CD1c-positive myeloid dendritic cell (primary cell): ENCODE results near the gene SLC44A5.

Source experiments
- DNase-seq: peaks from one replicate; pipeline ENCODE4 v3.0.0-alpha.2; 2016; ENCODE audit errors: extremely low spot score

Gene SLC44A5

GRCh38 chr1:75588779-75589475, 22.0 kb downstream of the SLC44A5 start:
- no peak for DNase-seq

- DNase-seq, result no peak
Observed at GRCh38 chr1:75587692-75588091, 23.2 kb downstream of the SLC44A5 start.

- DNase-seq, result no peak
Observed at GRCh38 chr1:75583282-75583681, 27.6 kb downstream of the SLC44A5 start.

DNA sequence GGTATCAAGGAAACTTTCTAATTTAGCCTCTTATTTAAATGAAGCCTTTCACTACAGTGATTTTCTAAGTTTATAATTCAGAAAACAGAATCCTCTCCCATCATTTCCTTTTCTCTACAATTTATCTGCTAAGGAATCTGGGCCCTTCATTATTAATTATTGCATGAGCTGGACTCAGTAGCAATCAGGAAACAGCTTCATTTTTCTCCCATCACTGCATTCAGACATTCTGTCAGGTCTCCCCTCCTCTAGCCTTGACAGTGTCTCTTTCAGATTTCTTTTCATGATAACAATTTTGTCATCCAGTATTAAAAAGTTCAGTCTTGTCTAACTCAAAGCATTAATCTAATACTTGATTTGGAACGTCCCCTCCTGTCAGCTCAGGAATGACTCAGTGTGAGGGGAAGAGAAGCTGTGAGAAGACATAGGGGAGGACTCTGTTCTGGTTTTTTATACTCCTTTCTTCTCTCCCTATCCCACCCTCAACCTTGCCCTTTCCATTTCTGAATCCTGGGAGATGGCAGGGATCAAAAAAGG, 28.1 kb downstream of the SLC44A5 start:
- no peak for DNase-seq

DNA sequence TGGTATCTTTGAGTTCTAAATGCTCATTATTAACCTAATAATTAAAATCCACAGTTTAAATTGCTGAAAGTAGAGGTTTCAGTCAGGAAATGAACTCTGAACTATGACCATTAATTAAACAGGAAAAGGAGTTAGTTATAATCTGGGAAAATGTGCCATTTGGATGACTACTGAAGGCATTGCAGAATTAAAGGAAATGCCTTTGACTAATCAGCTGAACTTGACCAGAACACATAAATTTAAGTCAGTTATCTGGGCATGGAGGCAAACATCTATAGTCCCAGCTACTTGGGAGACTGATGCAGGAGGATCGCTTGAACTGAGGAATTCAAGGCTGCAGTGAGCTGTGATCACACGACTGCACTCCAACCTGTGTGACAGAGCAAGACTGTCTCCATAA, 31.9 kb downstream of the SLC44A5 start:
- DNase-seq, result no peak

DNA sequence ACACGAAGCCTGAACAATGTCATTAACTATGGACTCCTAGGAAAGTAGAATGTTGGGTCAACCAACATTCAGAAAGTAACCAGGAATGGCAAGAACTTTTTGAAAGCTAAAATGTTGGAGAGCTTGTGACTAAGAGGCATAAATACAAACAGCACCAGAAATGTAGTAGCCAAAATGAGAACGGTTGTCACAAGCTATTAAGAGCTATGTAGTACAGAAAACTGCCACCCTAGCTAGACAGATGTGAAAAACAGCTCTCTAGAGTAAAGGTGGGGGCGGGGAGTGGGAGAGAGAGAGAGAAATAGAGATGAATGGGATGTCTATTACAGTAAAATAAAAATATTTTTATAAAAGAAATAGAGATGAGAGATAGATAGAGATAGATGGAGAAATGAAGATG, 35.1 kb downstream of the SLC44A5 start:
- no peak for DNase-seq

GRCh38 chr1:75567191-75567590, 43.7 kb downstream of the SLC44A5 start:
- no peak for DNase-seq

GRCh38 chr1:75559800-75560199, 51.1 kb downstream of the SLC44A5 start:
- DNase-seq, result no peak

DNA sequence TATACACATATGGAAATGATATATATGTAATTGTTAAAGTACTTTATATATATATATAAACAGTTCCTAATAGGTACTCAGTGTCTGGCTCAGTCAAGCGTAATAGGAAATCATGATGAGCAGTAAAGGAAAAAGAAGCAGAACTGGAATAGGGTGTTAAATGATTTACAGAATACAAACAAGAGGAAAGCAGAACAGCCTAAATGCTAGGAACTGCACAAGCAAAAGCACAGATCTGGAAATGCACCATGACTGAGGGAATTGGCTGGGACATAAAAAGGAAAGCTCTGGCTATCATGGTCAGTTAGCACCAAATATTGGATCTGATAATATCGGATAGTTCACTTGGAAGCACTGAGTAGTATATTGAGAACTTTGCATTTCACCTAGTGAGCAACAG, 51.8 kb downstream of the SLC44A5 start:
- no peak for DNase-seq

DNA sequence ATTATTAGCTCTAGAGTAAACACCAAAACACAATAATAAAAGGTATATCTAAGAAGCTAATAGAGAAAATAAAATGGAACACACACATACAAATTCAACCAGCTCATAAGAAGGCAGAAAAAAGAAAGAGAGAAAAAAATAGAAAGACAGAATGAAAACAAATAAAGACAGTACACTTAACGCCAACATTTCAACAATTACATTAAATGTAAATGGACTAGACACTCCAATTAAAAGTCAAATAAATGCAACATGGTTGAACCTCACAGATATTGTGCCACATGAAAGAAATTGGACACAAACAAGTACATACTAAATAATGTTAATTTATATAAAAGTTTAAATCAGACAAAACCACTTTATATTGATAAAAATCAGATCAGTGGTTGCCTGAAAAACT, 56.0 kb downstream of the SLC44A5 start:
- no peak for DNase-seq

- no peak for DNase-seq
Observed at GRCh38 chr1:75554181-75554580, 56.7 kb downstream of the SLC44A5 start.

DNA sequence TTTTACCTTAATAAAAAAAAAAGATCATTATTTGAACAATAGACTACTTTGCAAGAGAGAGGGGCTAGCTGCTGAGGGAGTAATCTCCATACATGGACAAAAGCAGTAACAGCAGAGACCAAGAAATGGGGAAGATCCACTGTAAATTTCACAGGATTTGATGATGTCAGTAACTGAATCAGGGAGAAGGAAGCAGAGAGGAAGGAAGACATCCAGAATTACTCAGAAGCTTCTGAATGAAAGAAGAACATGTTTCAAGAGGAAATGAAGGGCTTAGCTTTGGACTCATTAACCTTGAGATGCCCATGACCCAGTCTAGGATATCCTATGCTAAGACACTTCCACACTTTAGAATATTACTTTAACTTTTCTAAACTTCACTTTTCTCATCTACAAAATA, 60.4 kb downstream of the SLC44A5 start:
- no peak for DNase-seq

- DNase-seq, result no peak
Observed at GRCh38 chr1:75548721-75549480, 62.0 kb downstream of the SLC44A5 start.

DNA sequence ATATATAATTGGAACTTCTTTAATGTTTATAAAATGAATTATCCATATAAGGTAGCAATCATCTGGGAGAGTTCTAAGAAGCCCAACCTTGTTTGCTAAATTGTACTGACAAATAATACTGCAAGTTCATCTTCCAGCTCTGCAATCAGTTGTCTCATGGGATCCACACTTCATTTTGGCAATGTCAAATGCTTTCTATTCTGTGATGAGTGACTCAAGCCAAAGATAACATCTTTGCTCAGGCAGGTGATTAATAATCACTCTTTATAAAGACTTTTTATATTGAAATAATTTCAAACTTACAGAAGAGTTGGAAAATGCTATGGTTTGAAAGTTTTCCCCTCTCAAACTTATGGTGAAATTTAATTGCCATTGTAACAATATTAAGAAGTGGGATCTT, 67.2 kb downstream of the SLC44A5 start:
- DNase-seq, result no peak

GRCh38 chr1:75542818-75543570, 67.9 kb downstream of the SLC44A5 start:
- DNase-seq, result no peak

DNA sequence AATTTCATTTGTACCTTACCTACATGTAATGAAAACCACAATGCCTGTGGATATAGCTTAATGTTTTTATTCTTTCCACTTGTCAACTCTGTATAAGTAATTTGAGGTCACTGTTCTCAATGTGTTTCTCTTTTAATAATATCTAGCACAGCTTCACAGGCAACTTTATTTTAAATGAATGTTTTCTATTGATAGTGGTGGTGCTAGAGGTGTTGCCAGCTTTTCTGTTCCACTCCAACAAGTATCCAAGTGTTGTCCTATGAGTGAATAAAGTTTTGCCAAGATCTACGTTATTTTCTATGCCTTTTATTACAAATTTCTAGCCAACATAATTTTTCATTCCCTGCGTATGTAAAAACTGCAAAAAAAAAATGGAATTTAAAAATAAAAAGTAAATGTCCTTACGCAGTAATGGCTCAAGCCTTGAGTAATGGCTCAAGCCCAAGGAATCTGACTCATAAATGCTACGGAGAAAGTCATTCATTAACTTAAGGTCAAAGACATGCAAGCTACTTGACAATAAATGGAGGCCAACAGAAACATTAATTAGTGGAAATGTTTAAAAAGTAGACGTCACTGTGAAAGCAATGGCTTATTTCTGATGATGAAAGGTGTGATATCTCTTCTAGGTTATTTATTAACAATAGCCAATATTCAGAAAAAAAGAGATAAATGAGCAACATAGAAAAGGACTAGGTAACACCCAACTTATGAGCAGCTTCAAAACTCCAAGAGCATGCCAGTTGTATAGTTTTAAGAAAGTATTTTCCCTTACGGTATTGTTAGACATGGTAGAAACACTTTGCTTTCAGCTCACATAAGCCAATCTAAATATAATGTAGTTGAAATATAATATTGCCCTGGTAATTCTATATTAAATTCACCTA, 71.4 kb downstream of the SLC44A5 start:
- DNase-seq, result no peak

GRCh38 chr1:75533085-75533484, 77.8 kb downstream of the SLC44A5 start:
- no peak for DNase-seq

DNA sequence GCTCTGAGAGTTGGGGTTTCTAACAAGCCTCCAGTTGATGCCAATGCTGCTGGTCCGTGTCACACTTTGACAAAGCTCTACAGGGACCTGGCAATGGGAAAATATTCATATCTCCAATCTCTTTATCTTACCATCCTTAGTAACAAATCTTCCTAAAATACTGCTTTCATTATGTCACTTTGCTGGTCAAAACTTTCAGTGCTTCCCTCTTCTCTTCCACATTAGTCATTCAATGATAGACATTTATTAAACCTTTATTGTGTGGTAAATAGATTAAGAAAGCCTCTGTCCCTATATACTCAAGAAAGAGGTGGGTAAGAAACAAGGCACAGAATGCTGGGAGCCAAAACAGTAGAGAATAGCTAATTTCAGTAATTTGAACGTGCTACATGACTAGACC, 79.3 kb downstream of the SLC44A5 start:
- DNase-seq, result no peak

GRCh38 chr1:75529488-75529887, 81.4 kb downstream of the SLC44A5 start:
- no peak for DNase-seq

- DNase-seq, result no peak
Observed at GRCh38 chr1:75528001-75528400, 82.9 kb downstream of the SLC44A5 start.

DNA sequence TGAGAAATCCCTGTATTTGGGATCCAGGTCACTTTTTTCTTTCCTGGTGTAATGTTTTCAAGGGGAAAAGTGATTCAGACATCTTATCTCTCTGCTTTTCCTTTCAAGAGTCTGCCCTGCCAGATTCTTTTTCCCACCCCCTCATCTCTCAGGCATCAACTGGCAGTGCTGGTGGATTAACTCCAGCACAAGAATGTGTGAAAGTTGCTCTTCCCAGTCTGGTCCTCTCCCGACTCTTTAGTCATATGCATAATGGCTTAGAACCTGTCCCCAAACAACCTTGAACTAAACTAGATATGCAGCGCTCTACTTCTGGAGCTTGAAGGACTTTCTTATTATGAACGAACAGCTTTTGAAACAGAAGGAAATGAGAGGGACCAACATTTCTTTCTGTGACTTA, 88.5 kb downstream of the SLC44A5 start:
- DNase-seq, result no peak

GRCh38 chr1:75521658-75522057, 89.3 kb downstream of the SLC44A5 start:
- DNase-seq, result no peak
